ENCODE measurements around the gene TMEM259. TPM values are rescaled to one million over a fixed set of nuclear protein-coding genes. Genes with fewer than 3 reads are reported as not detected.
"Not testable (repeated sequence)": the region's sequence is repeated elsewhere in the genome, so short reads cannot be mapped to it uniquely, and the experiment has no call there.

The TMEM259 gene
- total RNA-seq, 2 donors from 2014 or later = 101 to 120 TPM

GRCh38 chr19:1037621-1038064 is 16.7 kb upstream of the TMEM259 start:
- ATAC-seq (replicated peaks) = no peak
- Mint-ChIP-seq H3K4me3 (peak overlapping the region; percentile 93), H3K9me3 (no peaks in the 10 kb centered on the region), H3K4me1 (peaks cover 25% of the 10 kb centered on the region), H3K27me3 (no peaks in the 10 kb centered on the region), H3K27ac (peak overlapping the region; percentile 54), H3K36me3 (ENCODE audit: low read depth) (peaks cover 53% of the 10 kb centered on the region)

GRCh38 chr19:1035998-1036621 is 15.2 kb upstream of the TMEM259 start:
- Mint-ChIP-seq H3K27ac (no peak overlapping the region), H3K36me3 (ENCODE audit: low read depth) (peaks cover 63% of the 10 kb centered on the region), H3K4me1 (peaks cover 25% of the 10 kb centered on the region), H3K9me3 (no peaks in the 10 kb centered on the region), H3K4me3 (no peak overlapping the region), H3K27me3 (no peaks in the 10 kb centered on the region)
- no peak for ATAC-seq (replicated peaks)

- H3K27ac Mint-ChIP-seq = no peak overlapping the region
- peaks cover 62% of the 10 kb centered on the region for H3K36me3 Mint-ChIP-seq (ENCODE audit: low read depth)
- H3K27me3 Mint-ChIP-seq = no peaks in the 10 kb centered on the region
- H3K9me3 Mint-ChIP-seq = no peaks in the 10 kb centered on the region
- H3K4me1 Mint-ChIP-seq = peaks cover 10% of the 10 kb centered on the region
- no peak for ATAC-seq (replicated peaks)
- no peak overlapping the region for H3K4me3 Mint-ChIP-seq
Observed at GRCh38 chr19:1032264-1032867, 11.4 kb upstream of the TMEM259 start.

GRCh38 chr19:1028062-1028926 is 7.4 kb upstream of the TMEM259 start:
- Mint-ChIP-seq H3K4me3 (peak overlapping the region; percentile 93), H3K9me3 (no peaks in the 10 kb centered on the region), H3K27me3 (no peaks in the 10 kb centered on the region), H3K4me1 (peaks cover 11% of the 10 kb centered on the region), H3K36me3 (ENCODE audit: low read depth) (peaks cover 38% of the 10 kb centered on the region), H3K27ac (peak overlapping the region; percentile 85)
- peak; percentile 53 for ATAC-seq (replicated peaks)

- Mint-ChIP-seq H3K4me3 (peak overlapping the region; percentile 93), H3K36me3 (ENCODE audit: low read depth) (peaks cover 31% of the 10 kb centered on the region), H3K9me3 (no peaks in the 10 kb centered on the region), H3K27me3 (no peaks in the 10 kb centered on the region), H3K4me1 (peaks cover 11% of the 10 kb centered on the region), H3K27ac (peak overlapping the region; percentile 85)
- ATAC-seq (replicated peaks) = no peak
Observed at GRCh38 chr19:1027650-1028061, 6.7 kb upstream of the TMEM259 start.

DNA sequence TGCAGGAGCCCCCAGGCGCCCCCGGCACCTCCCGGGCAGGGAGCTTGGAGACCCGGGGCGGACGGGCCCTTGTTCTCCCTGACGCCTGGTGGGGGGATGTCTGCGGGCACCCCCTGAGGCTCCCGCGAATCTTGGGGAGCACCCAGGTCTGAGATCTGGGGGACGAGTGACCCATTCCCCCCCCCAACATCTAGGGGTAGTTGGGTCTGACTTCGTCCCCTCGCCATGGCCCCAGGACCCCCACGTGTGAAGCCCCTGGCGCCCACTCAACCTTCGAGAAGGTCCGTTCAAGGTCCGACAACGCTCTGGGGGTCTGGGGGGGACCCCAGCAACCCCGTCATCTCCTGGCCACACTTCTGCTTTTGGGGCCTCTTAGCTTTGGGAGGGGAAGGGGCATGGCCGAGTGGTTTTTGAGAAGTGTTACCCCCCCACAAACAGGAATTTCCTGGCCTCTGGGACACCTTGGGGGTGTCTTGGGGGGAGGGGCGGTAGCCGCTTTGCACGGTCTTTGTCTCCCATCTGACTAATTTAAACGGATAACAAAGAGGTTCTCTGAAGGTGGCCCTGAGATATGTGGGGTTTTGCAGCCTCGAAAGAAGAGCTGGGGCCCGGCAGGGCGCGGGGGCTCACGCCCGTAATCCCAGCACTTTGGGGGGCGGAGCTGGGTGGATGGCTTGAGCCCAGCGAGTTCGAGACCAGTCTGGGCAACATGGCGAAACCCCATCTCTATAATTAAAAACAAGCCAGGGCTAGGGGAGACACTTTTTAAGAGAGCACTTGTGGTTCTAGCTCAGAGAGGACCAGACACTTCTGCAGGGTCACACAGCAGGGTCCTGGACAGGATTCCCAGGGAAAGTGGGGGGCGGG is 6.1 kb upstream of the TMEM259 start:
- Mint-ChIP-seq H3K36me3 (ENCODE audit: low read depth) (peaks cover 25% of the 10 kb centered on the region), H3K4me3 (peak overlapping the region; percentile 93), H3K27ac (peak overlapping the region; percentile 85), H3K4me1 (peaks cover 11% of the 10 kb centered on the region), H3K9me3 (no peaks in the 10 kb centered on the region), H3K27me3 (no peaks in the 10 kb centered on the region)
- peak; percentile 7 for ATAC-seq (replicated peaks)

- peak; percentile 77 for ATAC-seq (replicated peaks)
- peaks cover 28% of the 10 kb centered on the region for H3K36me3 Mint-ChIP-seq (ENCODE audit: low read depth)
- H3K9me3 Mint-ChIP-seq = no peaks in the 10 kb centered on the region
- no peaks in the 10 kb centered on the region for H3K27me3 Mint-ChIP-seq
- peaks cover 17% of the 10 kb centered on the region for H3K4me1 Mint-ChIP-seq
- H3K27ac Mint-ChIP-seq = peak within 1 kb of the TSS; percentile 85
- peak within 1 kb of the TSS; percentile 93 for H3K4me3 Mint-ChIP-seq
Observed at GRCh38 chr19:1025960-1026782, 5.2 kb upstream of the TMEM259 start, which contains the start of gene CNN2. Gene CNN2 (plus strand): TSS chr19:1026608. CDS start chr19:1026662, 54 bp downstream.

DNA sequence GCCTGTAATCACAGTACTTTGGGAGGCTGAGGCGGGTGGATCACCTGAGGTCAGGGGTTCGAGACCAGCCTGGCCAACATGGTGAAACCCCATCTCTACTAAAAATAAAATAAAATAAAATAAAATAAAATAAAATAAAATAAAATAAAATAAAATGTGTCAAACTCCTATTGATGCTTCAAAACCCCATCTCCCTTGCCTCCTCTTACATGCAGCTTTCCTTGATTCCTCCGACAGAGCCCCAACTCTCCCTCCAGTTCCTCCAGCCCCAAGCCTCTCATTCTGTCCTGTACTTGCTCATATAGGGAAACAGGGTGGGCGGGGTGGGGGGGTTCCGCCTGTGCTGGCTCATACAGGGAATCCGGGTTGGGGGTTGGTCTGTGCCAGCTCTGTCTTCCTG is 4.2 kb upstream of the TMEM259 start:
- Mint-ChIP-seq H3K4me3 (peak overlapping the region; percentile 3), H3K4me1 (peaks cover 13% of the 10 kb centered on the region), H3K36me3 (ENCODE audit: low read depth) (peaks cover 25% of the 10 kb centered on the region)
- not testable (repeated sequence) for H3K27ac Mint-ChIP-seq; H3K27me3 Mint-ChIP-seq; ATAC-seq (replicated peaks); H3K9me3 Mint-ChIP-seq

DNA sequence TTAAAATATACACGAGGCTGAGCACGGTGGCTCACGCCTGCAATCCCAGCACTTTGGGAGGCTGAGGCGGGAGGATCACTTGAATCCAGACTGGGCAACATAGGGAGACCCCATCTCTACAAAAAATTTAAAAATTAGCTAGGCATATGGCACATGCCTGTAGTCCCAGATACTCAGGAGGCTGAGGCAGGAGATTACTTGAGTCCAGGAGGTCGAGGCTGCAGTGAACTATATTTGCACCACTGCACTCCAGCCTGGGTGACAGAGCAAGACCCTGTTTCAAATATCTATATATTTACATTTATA is 2.9 kb upstream of the TMEM259 start:
- not testable (repeated sequence) for H3K27ac Mint-ChIP-seq; ATAC-seq (replicated peaks); H3K27me3 Mint-ChIP-seq; H3K9me3 Mint-ChIP-seq; H3K4me3 Mint-ChIP-seq
- H3K36me3 Mint-ChIP-seq (ENCODE audit: low read depth) = peaks cover 29% of the 10 kb centered on the region
- H3K4me1 Mint-ChIP-seq = peaks cover 13% of the 10 kb centered on the region

GRCh38 chr19:1019980-1020867 is 699 bp downstream of the TMEM259 start:
- H3K9me3 Mint-ChIP-seq = no peaks in the 10 kb centered on the region
- H3K36me3 Mint-ChIP-seq (ENCODE audit: low read depth) = peaks cover 30% of the 10 kb centered on the region
- no peaks in the 10 kb centered on the region for H3K27me3 Mint-ChIP-seq
- H3K27ac Mint-ChIP-seq = peak overlapping the region; percentile 100
- H3K4me1 Mint-ChIP-seq = peaks cover 19% of the 10 kb centered on the region
- no peak for ATAC-seq (replicated peaks)
- peak overlapping the region; percentile 91 for H3K4me3 Mint-ChIP-seq

- H3K36me3 Mint-ChIP-seq (ENCODE audit: low read depth) = peaks cover 30% of the 10 kb centered on the region
- peak overlapping the region; percentile 100 for H3K27ac Mint-ChIP-seq
- peaks cover 15% of the 10 kb centered on the region for H3K4me1 Mint-ChIP-seq
- no peaks in the 10 kb centered on the region for H3K27me3 Mint-ChIP-seq
- H3K9me3 Mint-ChIP-seq = no peaks in the 10 kb centered on the region
- H3K4me3 Mint-ChIP-seq = peak overlapping the region; percentile 91
- ATAC-seq (replicated peaks) = no peak
Observed at GRCh38 chr19:1019616-1019961, 1.3 kb downstream of the TMEM259 start.

DNA sequence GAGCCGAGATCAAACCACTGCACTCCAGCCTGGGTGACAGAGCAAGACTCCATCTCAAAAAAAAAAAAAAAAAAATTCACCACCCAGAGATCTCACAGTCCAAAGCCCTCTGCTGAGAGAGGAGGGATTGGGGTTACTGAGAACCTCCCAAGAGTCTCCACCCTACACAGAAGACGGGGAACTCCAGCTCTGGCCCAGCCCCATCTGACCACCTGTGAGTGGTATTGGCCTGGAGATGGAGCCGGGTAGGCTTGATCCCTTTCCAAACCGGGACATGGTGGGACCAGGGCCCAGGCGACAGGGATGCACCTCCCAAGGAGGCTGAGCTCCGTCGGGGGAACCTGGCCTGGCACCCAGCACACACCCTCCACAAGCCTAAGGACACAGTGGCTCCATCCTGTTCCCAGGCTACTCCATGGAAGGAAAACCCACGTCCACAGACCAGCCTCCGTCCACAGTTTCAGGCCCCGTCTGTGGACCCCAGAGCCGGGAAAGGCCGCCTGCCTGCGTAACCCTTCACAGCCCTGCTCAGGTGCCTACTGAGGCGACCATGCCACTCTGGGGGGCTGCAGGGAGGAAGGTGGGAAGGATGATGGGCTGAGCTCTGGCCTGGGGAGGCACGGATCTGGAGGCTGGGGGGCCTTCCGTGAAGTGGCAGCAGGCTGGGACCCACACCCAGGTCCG is 1.8 kb downstream of the TMEM259 start:
- no peak for ATAC-seq (replicated peaks)
- H3K4me1 Mint-ChIP-seq = peaks cover 15% of the 10 kb centered on the region
- no peaks in the 10 kb centered on the region for H3K9me3 Mint-ChIP-seq
- H3K27ac Mint-ChIP-seq = peak overlapping the region; percentile 25
- H3K36me3 Mint-ChIP-seq (ENCODE audit: low read depth) = peaks cover 30% of the 10 kb centered on the region
- H3K4me3 Mint-ChIP-seq = peak overlapping the region; percentile 91
- H3K27me3 Mint-ChIP-seq = no peaks in the 10 kb centered on the region
